Measurements from ENCODE around the gene PIGH.

DNA sequence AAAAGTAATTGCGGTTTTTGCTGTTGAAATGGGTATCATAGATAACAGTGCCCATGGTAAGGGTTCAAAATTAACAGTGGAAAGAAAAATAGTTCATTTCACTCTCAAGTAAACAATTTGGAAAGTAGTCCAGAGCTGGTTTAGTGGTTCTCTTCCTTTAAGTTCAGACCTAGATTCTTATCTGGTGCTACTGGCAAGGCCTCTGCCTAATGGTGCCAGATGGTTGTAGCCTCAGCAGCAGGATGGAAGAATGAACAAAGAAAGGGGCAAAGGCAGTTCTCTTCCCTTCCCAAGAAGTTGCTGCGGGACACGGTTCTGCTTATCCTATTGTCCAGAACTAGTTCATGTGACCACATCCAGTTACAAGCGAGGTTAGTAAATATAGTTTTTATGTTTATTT, 30.1 kb upstream of the PIGH start:
- TF ChIP-seq, protein P1, sequence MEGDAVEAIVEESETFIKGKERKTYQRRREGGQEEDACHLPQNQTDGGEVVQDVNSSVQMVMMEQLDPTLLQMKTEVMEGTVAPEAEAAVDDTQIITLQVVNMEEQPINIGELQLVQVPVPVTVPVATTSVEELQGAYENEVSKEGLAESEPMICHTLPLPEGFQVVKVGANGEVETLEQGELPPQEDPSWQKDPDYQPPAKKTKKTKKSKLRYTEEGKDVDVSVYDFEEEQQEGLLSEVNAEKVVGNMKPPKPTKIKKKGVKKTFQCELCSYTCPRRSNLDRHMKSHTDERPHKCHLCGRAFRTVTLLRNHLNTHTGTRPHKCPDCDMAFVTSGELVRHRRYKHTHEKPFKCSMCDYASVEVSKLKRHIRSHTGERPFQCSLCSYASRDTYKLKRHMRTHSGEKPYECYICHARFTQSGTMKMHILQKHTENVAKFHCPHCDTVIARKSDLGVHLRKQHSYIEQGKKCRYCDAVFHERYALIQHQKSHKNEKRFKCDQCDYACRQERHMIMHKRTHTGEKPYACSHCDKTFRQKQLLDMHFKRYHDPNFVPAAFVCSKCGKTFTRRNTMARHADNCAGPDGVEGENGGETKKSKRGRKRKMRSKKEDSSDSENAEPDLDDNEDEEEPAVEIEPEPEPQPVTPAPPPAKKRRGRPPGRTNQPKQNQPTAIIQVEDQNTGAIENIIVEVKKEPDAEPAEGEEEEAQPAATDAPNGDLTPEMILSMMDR (CRISPR knock-in tag; IDR thresholded peaks at IDR 0.05): no peak
- TF ChIP-seq ZNF530 (CRISPR knock-in tag; IDR thresholded peaks at IDR 0.05; ENCODE audit: low read depth): no peak
- TF ChIP-seq, protein P2, sequence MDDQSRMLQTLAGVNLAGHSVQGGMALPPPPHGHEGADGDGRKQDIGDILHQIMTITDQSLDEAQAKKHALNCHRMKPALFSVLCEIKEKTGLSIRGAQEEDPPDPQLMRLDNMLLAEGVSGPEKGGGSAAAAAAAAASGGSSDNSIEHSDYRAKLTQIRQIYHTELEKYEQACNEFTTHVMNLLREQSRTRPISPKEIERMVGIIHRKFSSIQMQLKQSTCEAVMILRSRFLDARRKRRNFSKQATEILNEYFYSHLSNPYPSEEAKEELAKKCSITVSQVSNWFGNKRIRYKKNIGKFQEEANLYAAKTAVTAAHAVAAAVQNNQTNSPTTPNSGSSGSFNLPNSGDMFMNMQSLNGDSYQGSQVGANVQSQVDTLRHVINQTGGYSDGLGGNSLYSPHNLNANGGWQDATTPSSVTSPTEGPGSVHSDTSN (CRISPR knock-in tag; IDR thresholded peaks at IDR 0.05; ENCODE audit: borderline replicate concordance): no peak
- no peak for TF ChIP-seq HNRNPL (IDR thresholded peaks at IDR 0.05; ENCODE audit: low read depth, low read length)
- no peak for TF ChIP-seq POLR2A (IDR thresholded peaks at IDR 0.05; ENCODE audit: insufficient read depth in 1 of 2, low read depth in 2 of 2, low read length in 2 of 2)
- TF ChIP-seq, protein P3, sequence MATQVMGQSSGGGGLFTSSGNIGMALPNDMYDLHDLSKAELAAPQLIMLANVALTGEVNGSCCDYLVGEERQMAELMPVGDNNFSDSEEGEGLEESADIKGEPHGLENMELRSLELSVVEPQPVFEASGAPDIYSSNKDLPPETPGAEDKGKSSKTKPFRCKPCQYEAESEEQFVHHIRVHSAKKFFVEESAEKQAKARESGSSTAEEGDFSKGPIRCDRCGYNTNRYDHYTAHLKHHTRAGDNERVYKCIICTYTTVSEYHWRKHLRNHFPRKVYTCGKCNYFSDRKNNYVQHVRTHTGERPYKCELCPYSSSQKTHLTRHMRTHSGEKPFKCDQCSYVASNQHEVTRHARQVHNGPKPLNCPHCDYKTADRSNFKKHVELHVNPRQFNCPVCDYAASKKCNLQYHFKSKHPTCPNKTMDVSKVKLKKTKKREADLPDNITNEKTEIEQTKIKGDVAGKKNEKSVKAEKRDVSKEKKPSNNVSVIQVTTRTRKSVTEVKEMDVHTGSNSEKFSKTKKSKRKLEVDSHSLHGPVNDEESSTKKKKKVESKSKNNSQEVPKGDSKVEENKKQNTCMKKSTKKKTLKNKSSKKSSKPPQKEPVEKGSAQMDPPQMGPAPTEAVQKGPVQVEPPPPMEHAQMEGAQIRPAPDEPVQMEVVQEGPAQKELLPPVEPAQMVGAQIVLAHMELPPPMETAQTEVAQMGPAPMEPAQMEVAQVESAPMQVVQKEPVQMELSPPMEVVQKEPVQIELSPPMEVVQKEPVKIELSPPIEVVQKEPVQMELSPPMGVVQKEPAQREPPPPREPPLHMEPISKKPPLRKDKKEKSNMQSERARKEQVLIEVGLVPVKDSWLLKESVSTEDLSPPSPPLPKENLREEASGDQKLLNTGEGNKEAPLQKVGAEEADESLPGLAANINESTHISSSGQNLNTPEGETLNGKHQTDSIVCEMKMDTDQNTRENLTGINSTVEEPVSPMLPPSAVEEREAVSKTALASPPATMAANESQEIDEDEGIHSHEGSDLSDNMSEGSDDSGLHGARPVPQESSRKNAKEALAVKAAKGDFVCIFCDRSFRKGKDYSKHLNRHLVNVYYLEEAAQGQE (IDR thresholded peaks at IDR 0.05; ENCODE audit: borderline replicate concordance in 1 of 2, low read depth in 1 of 2, low read length in 2 of 2): no peak

Data from HepG2 (cell line).